Fibroblast of lung (primary cell): ENCODE data around the gene RNU6-9. TPM values are rescaled to one million over a fixed set of nuclear protein-coding genes. Genes with fewer than 3 reads are reported as not detected.

ENCODE experiments used
- DNase-seq, 2 donors: peaks; one replicate each; pipeline versions ENCODE4 v3.0.0 to v3.0.0-alpha.2; 2010; ENCODE audit warnings: low read depth in 2 of 2
- H2AFZ ChIP-seq: 2 replicates; pipeline ENCODE4 v1.5.1; 2012; ENCODE audit warnings: low read length, control low read depth, inconsistent platforms
- H3K27ac ChIP-seq: 2 replicates; pipeline ENCODE4 v1.5.1; 2011; ENCODE audit warnings: low read length, control low read depth; ENCODE audit not compliant: insufficient read depth
- H3K27me3 ChIP-seq: 2 replicates; pipeline ENCODE4 v1.5.1; 2011; ENCODE audit warnings: mild to moderate bottlenecking, low read length; ENCODE audit not compliant: control insufficient read depth, insufficient read depth
- H3K36me3 ChIP-seq: 2 replicates; pipeline ENCODE4 v1.5.1; 2011; ENCODE audit warnings: low read length; ENCODE audit not compliant: control insufficient read depth, insufficient read depth
- H3K4me1 ChIP-seq: 2 replicates; pipeline ENCODE4 v1.5.1; 2011; ENCODE audit warnings: low read length; ENCODE audit not compliant: control insufficient read depth, insufficient read depth; ENCODE audit errors: extremely low read depth
- H3K4me2 ChIP-seq: 2 replicates; pipeline ENCODE4 v1.5.1; 2011; ENCODE audit warnings: low read length, control low read depth; ENCODE audit not compliant: insufficient read depth; ENCODE audit errors: extremely low read depth
- H3K4me3 ChIP-seq, 4 experiments: fragments of 200-600 bp in 1 of 4; sonication (generic) in 1 of 4; replicated peaks in 1 of 4; 2 replicates each; pipeline ENCODE4 v1.5.1; 2011 to 2016; ENCODE audit warnings: low read length in 4 of 4, low read depth in 3 of 4, mild to moderate bottlenecking in 3 of 4, control low read depth in 2 of 4, inconsistent platforms in 1 of 4, mixed read lengths in 1 of 4; ENCODE audit not compliant: insufficient read depth in 1 of 4; ENCODE audit errors: control extremely low read depth in 1 of 4
- H3K79me2 ChIP-seq: 2 replicates; pipeline ENCODE4 v1.5.1; 2012; ENCODE audit warnings: mild to moderate bottlenecking, low read length, inconsistent platforms; ENCODE audit not compliant: control insufficient read depth, insufficient read depth
- H3K9ac ChIP-seq: 2 replicates; pipeline ENCODE4 v1.5.1; 2011; ENCODE audit warnings: mild to moderate bottlenecking, low read length, control low read depth; ENCODE audit not compliant: insufficient read depth
- H3K9me3 ChIP-seq: 2 replicates; pipeline ENCODE4 v1.5.1; 2012; ENCODE audit warnings: low read depth, low read length; ENCODE audit not compliant: control insufficient read depth, insufficient read depth
- H4K20me1 ChIP-seq: 2 replicates; pipeline ENCODE4 v1.5.1; 2011; ENCODE audit warnings: low read length; ENCODE audit not compliant: control insufficient read depth, insufficient read depth; ENCODE audit errors: extremely low read depth
- EZH2 ChIP-seq: IDR thresholded peaks from 2 replicates; pipeline ENCODE4 v1.5.1; 2012; ENCODE audit warnings: low read length, control low read depth, mild to moderate bottlenecking; ENCODE audit errors: missing control alignments
- polyA plus RNA-seq, 2 donors: library from polyadenylated mRNA; depleted of rRNA in 1 of 2; stranded (reverse) in 1 of 2; unstranded in 1 of 2; fragments of >200 nt; gene quantifications; 2 replicates each; pipeline ENCODE4 v1.2.1, GENCODE V29; 2011 to 2012; ENCODE audit warnings: missing spikeins in 1 of 2
- total RNA-seq: library from RNA; depleted of rRNA; stranded (reverse); fragments of >200 nt; gene quantifications from 2 replicates; pipeline ENCODE4 v1.2.1, GENCODE V29; 2014
- TF ChIP-seq, protein P1 (sequence below), 2 donors: IDR thresholded peaks in 1 of 2; conservative IDR thresholded peaks in 1 of 2; 1 replicate in 1 of 2; 2 replicates in 1 of 2; pipeline ENCODE4 v1.5.1; 2011 to 2012; ENCODE audit warnings: low read length in 2 of 2, control low read depth in 1 of 2, inconsistent platforms in 1 of 2, low read depth in 1 of 2, mild to moderate bottlenecking in 1 of 2

Gene RNU6-9
- total and polyA plus RNA-seq, 2 donors (not counting 1 experiment from before 2014, with no cell fraction given) = not detected

GRCh38 chr19:850221-850978 is 42.9 kb upstream of the RNU6-9 start:
- Histone ChIP-seq H3K79me2 (no peaks in the 10 kb centered on the region), H3K4me3 (peak overlapping the region in 2 of 4 experiments; percentile 8 to 29), H3K27me3 (peaks cover 6% of the 10 kb centered on the region), H2AFZ (peak overlapping the region; percentile 55), H3K27ac (peak overlapping the region; percentile 91), H3K36me3 (no peaks in the 10 kb centered on the region), H3K9ac (peak overlapping the region; percentile 58), H4K20me1 (no peaks in the 10 kb centered on the region), H3K4me1 (peaks cover 6% of the 10 kb centered on the region), H3K9me3 (no peaks in the 10 kb centered on the region), H3K4me2 (peak overlapping the region; percentile 59)
- TF ChIP-seq EZH2 = no peak
- TF ChIP-seq, protein P1, sequence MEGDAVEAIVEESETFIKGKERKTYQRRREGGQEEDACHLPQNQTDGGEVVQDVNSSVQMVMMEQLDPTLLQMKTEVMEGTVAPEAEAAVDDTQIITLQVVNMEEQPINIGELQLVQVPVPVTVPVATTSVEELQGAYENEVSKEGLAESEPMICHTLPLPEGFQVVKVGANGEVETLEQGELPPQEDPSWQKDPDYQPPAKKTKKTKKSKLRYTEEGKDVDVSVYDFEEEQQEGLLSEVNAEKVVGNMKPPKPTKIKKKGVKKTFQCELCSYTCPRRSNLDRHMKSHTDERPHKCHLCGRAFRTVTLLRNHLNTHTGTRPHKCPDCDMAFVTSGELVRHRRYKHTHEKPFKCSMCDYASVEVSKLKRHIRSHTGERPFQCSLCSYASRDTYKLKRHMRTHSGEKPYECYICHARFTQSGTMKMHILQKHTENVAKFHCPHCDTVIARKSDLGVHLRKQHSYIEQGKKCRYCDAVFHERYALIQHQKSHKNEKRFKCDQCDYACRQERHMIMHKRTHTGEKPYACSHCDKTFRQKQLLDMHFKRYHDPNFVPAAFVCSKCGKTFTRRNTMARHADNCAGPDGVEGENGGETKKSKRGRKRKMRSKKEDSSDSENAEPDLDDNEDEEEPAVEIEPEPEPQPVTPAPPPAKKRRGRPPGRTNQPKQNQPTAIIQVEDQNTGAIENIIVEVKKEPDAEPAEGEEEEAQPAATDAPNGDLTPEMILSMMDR (conservative IDR thresholded peaks at IDR 0.05 in 1 of 2, IDR thresholded peaks at IDR 0.05 in 1 of 2; ENCODE audit: low read depth in 1 of 2, low read length in 2 of 2) = no peak
- DNase-seq = peak; percentile 59 to 99

GRCh38 chr19:850979-851335 is 42.3 kb upstream of the RNU6-9 start:
- peak overlapping the region; percentile 55 for H2AFZ ChIP-seq
- peak overlapping the region; percentile 91 for H3K27ac ChIP-seq
- H3K4me3 ChIP-seq = peak overlapping the region in 2 of 4 experiments; percentile 8 to 29
- H3K4me2 ChIP-seq = peak overlapping the region; percentile 59
- no peak for DNase-seq
- no peaks in the 10 kb centered on the region for H3K79me2 ChIP-seq
- H3K36me3 ChIP-seq = no peaks in the 10 kb centered on the region
- H3K9ac ChIP-seq = peak overlapping the region; percentile 58
- H3K9me3 ChIP-seq = no peaks in the 10 kb centered on the region
- peaks cover 6% of the 10 kb centered on the region for H3K4me1 ChIP-seq
- peaks cover 6% of the 10 kb centered on the region for H3K27me3 ChIP-seq
- no peaks in the 10 kb centered on the region for H4K20me1 ChIP-seq
- TF ChIP-seq, protein P1 (conservative IDR thresholded peaks at IDR 0.05 in 1 of 2, IDR thresholded peaks at IDR 0.05 in 1 of 2; ENCODE audit: low read depth in 1 of 2, low read length in 2 of 2) = no peak
- TF ChIP-seq EZH2 = no peak

- Histone ChIP-seq H3K27ac (peak within 1 kb of the TSS; percentile 91), H3K4me2 (no peak within 1 kb of the TSS), H3K9me3 (no peaks in the 10 kb centered on the region), H3K36me3 (no peaks in the 10 kb centered on the region), H3K4me3 (no peak within 1 kb of the TSS), H3K79me2 (no peaks in the 10 kb centered on the region), H2AFZ (no peak within 1 kb of the TSS), H3K4me1 (peaks cover 6% of the 10 kb centered on the region), H4K20me1 (no peaks in the 10 kb centered on the region), H3K9ac (peak within 1 kb of the TSS; percentile 58), H3K27me3 (peaks cover 5% of the 10 kb centered on the region)
- TF ChIP-seq EZH2 = peak; percentile 48
- TF ChIP-seq, protein P1 (conservative IDR thresholded peaks at IDR 0.05 in 1 of 2, IDR thresholded peaks at IDR 0.05 in 1 of 2; ENCODE audit: low read depth in 1 of 2, low read length in 2 of 2) = no peak
- DNase-seq = no peak
Observed at GRCh38 chr19:852136-853013, 40.9 kb upstream of the RNU6-9 start, which contains the start of gene ELANE. TSS of gene ELANE (plus strand) at chr19:852303. CDS start at chr19:852329, 26 bp downstream.
